Stimulated activated CD8-positive, alpha-beta memory T cell treated with anti-CD3 and anti-CD28 coated beads, Interleukin-15, amount 100 ng/mL, for 48 hours (primary cell): ENCODE results near the gene TSKU.
"Not testable (repeated sequence)": the region's sequence is repeated elsewhere in the genome, so short reads cannot be mapped to it uniquely, and the experiment has no call there.

Experiments
- DNase-seq, 2 donors: peaks; one replicate each; pipeline ENCODE4 v3.0.0-alpha.2; 2020; ENCODE audit warnings: low read depth in 2 of 2

Gene TSKU

GRCh38 chr11:76801736-76802135 lies 18.6 kb downstream of the TSKU start:
- no peak for DNase-seq

DNA sequence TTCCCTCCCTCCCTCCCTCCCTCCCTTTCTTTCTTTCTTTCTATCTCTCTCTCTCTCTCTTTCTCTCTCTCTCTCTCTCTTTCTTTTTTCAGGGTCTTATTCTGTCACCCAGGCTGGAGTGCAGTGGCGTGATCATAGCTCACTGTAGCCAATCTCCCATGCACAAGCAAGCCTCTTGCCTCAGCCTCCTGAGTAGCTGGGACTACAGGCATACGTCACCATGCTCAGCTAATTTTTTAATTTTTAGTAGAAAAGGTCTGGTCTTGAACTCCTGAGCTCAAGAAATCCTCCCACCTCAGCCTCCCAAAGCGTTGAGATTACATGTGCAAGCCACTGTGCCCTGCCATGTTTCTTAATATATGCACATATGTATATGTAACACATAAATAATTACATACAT lies 19.0 kb downstream of the TSKU start:
- DNase-seq: no peak

DNA sequence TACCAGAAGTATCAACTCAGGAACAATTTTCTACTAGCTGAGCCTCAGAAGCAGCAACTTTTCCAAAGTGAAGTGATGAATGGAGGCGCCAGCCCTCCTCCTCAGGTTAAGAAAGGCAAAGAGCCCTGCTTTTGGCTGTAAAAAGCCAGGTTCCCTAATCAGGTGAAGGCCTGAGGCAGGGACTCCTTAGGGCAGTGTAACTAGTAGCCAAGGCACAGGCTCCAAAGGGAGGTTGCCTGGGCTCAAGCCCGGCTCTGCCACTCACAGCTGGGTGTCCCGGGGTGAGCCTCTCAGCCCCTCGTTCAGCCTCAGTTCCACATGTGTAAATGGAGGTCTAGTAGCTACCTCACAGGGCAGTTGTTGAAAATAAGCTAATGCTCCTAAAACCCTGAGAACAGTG lies 19.5 kb downstream of the TSKU start:
- DNase-seq: no peak

- DNase-seq: no peak
Observed at GRCh38 chr11:76803023-76803422, 19.9 kb downstream of the TSKU start.

DNA sequence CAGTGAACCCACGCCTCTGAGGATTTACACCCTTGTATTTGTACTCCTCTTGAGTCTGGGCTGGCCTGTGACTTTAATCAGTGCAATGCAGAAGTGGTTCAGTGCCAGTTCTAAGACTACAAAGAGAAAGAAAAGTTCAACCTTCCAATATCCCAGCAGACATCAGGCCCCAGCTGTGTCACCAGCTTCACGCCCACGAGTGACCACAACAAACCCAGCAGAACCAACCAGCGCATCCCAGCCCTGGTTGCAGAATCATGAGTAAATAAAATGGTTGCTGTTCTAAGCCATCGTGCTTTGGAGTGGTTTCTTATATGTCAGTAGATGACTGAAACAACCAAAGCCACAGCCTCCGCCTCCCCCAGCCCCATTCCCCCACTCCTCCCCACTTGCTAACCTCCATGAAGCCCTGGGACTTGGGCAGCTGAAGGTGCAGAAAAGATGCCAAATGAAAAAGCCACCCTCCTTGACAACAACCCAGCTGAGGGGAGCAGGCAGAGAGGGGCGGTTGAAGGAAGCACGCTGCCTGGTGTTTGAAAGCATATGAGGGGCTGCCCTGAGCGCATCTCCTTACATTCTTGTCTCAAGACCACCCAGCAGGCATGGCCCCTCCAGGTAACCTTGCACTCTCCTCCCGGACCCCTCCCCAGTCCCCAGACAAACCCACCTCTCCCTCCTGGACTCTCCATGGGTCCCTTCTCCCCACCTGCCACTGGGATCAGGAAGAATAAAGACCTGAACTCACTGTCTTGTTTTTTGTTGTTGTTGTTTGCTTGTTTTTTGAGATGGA lies 20.9 kb downstream of the TSKU start:
- DNase-seq: peak; percentile 65 to 77

DNA sequence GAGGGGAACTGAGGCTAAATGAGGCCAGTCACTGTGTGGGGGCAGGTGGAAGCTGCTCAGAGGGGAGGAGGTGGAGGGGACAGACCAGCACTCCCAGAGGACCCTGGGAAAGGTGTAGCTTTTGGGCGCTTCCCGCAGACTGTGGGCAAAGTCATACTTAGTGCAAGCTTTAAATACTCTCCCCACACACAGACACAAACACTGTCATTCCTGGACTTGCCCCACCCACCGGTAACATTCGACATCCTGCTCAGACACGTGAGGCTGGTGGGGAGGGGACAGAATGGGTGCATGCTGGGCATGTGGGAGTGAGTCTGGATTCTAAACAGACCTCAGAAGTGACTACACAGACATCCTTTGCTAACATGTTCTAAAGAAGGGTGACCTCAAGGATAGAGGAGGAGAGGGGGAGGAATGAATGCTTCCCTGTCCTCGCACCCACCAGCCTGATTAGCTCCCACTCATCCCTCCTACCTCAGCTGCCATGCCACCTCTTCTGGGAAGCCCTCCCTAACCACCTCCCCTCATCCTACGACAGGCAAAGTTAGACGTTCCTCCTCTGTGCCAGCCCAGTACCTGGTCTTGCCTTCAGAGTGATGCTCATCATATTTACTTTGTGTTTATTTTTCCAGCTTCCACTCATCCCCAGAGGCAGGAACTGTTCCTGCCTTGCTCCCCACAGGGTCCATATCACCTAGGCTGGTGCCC lies 22.2 kb downstream of the TSKU start:
- peak in 1 of 2 donors; percentile 60 for DNase-seq

GRCh38 chr11:76806131-76806530 lies 23.0 kb downstream of the TSKU start:
- no peak for DNase-seq

DNA sequence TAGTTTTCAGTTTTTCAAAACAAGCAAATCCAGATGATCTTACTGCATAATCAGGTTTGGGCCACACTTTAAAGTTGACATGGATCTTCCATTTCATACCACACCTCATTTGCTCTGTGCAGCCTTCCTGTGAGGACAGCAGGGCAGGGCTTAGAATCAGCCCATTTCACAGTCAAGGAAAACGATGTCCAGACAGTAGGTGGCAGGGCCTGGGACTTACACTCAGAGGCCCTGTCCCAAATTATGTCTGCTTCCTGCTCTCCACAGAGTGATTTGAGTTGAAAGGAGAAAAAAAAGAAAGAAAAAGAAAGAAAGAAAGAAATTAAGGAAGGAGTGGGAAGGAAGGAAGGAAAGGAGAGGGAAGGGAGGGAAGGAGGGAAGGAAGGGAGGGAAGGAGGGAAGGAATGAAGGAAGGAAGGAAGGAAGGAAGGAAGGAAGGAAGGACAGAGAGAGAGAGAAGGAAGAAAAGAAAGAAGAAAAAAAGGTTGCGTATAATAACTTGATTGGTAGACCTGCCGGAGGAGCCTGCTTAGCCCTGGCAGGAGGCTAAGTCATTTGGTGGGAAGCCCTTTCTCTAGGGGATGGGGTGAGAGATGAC lies 23.6 kb downstream of the TSKU start:
- no peak for DNase-seq

DNA sequence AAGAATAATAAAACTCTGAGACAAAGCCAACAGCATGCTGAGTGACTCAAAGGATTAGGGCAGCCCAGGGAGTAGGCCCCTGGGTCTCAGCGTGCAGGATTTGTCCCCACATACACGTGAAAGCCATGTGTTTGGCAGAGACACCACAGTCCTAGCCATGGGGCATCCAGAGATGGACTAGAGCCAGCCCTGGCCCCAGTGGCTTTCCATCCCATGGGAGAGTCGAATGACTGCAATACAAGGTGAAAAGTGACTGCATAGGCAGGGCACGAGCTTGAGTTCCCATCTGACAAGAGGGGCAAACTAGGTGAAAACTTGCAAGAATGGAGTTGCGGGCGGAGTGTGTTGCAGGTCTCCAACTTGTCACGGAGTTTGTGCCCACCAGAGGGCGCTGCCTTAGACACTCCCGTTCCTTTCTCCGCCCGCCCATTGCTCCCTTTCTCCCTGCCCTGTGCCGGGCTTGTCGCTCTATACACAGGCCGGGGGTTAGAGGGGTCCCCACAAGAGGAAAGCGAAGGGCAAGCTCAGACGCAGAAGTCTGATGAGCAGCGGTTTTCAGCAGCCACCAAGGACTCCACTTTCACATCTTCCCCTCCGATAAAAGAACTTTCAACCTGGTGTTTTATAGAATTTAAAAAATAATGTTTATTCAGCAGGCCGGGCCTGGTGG lies 24.2 kb downstream of the TSKU start:
- peak; percentile 40 to 62 for DNase-seq

GRCh38 chr11:76808171-76808570 lies 25.0 kb downstream of the TSKU start:
- DNase-seq: no peak

- DNase-seq: no peak
Observed at GRCh38 chr11:76808996-76809395, 25.8 kb downstream of the TSKU start.

DNA sequence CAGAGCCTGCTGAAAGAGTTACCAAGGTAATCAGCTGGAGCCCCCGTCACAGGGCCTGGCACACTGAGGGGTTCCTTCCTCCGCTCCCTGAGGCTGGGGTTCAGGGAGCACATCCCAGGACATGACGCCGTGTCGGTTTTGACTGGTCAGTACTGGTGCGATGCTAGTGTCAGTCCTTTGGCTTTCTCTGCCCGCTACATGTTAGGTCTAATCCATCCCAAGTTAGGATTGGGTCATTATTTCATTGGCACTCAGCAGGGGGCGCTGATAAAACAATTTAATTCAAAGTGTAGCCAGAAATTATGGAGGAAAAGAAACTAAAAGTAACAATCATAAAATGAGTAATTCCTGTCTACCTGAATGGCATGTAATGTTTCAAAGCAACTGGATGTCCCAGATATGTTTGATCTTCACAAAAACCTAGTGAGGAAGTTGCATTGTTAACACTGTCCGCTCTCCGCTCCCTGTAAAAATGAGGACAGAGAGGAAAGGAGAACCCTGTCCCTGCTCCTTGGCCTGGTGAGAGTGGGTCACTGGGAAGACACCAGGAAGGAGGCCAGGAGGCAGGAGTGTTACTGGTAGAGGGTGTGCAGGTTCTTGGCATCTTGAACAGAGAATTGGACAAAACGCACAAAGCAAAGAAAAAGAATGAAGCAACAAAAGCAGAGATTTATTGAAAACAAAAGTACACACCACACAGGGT lies 27.1 kb downstream of the TSKU start:
- DNase-seq: no peak

GRCh38 chr11:76811259-76811658 lies 28.1 kb downstream of the TSKU start:
- no peak for DNase-seq

DNA sequence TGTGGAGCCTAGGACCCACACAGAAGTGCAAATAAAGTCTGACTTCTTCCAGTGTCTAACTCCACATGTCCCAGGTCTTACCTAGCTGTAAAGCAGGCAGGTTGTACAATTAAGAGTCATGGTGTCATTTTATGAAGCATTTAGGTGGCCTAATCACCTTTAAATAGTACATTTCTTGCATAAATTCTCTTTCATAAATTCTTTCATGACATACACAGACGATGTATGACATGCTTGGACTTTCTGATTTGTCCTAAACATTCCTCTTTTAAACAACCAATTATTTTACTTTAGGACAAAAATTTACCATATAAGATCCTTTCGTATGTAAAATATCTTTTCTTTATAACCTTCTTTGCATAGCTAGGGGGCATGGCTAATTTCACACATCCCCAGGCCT lies 31.3 kb downstream of the TSKU start:
- DNase-seq: no peak

DNA sequence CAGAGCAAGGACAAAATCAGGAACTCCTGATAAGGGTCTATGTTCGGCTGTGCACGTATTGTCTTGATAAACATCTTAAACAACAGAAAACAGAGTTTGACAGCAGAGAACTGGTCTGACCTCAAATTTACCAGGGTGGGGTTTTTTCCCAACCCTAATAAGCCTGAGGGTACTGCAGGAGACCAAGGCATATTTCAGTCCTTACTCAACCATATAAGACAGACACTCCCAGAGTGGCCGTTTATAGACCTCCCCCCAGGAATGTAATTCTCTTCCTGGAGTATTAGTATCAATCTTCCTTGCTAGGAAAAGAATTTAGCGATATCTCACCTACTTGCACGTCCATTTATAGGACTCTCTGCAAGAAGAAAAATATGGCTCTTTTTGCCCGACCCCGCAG lies 32.5 kb downstream of the TSKU start:
- not testable (repeated sequence) for DNase-seq

DNA sequence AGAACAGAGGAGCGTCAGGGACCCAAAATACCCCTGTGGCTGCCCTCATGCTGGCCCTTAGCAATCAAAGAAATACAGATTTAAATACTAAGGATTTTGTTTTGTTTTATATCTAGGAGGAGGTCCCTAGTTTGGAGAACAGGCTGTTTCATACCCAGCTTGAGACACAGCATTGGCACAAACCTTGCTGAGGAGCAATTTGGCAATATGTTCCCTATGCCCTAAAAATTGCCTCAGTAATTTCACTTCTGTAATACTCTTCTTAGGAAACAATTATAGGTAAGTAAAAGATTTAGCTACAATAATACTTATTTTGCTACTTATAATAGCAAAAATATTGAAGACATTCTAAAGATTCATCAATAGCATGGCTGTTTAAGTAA lies 37.0 kb downstream of the TSKU start:
- DNase-seq: no peak

GRCh38 chr11:76821396-76821795 lies 38.2 kb downstream of the TSKU start:
- not testable (repeated sequence) for DNase-seq

DNA sequence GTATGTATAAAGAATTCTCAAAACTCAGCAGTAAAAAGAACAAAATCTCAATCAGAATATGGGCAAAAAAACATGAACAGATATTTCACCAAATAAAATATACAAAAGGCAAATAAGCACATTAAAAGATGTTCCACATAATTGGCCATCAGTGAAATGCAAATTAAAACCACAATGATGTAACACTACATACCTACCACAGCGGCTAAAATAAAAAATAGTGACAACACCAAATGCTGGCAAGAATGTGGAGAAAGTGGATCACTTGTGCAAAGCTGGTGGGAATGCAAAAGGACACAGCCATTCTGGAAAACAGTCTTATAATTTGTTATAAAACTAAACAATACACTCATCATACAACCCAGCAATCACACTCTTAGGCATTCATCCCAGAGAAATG lies 39.2 kb downstream of the TSKU start:
- DNase-seq: no peak

GRCh38 chr11:76823481-76824028 lies 40.4 kb downstream of the TSKU start:
- DNase-seq: no peak

DNA sequence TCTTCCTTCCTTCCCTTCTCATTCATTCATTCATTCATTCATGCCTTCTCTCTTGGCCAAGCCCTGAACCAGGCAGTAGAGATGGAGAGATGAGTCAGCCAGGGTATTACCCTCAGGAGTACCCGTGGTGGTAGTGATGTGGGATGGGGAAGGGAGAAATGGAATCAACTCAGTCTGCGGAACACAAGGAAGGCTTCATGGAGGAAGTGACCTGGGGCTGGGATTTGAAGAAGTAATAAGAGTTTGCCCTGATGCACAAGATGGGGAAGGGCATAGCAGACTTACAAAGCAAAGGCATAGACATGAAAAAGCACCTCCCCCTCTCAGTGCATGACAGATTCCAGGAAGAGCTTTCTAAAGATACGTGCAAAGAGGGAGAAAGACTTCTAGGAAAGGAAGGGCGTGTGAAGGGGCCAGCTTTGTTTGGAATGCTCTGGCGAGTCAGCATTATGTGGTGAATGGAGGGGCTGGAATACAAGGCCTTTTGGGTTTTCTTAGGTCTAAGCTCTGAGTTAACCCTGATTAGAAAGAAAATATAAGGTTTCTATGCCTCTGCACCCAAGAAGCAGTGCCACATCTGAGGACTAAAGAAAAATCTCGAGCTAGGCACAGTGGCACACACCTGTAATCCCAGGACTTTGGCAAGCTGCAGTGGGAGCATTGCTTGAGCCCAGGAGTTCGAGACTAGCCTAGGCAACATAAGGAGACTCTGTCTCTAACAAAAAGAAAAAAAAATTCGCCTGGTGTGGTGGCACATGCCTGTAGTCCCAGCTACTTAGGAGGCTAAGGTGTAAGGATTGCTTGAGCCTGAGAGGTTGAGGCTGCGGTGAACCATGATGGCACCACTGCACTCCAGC lies 41.2 kb downstream of the TSKU start:
- no peak for DNase-seq
